ENCODE results near the gene CRYGC. TPM values are rescaled to one million over a fixed set of nuclear protein-coding genes. Genes with fewer than 3 reads are reported as not detected.
A peak's percentile ranks its signal among the peaks of the same experiment; 100 is the strongest.
"Not testable (repeated sequence)": the region's sequence is repeated elsewhere in the genome, so short reads cannot be mapped to it uniquely, and the experiment has no call there.

Gene CRYGC
- total and polyA plus RNA-seq, 2 donors (not counting 3 experiments of a cell fraction or from before 2014, with no cell fraction given), result not detected

DNA sequence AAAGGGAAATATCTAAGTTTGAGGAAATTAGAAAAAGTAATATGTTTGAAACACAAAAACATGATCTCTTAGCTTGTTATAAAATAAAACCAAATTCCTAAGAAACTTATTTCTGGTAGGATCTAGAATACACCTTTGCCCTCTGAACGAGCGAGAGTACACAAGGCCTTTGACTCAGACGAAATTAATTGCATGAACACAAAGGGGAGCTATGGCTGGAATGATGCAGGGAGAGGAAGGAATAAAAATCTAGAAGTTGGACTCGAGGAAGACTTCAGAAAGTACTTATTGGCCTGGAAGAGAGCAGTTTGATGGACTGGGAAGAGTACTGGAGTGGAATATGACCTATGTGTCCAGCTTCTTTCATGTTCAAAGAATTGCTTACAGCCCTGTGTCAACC, 4.4 kb downstream of the CRYGC start:
- DNase-seq (ENCODE audit: low read depth, low spot score) (no peak), FAIRE-seq (no peak)
- H4K20me1 ChIP-seq (replicated peaks; ENCODE audit: control insufficient read depth, extremely low read depth, insufficient read depth, low read length), result no peaks in the 10 kb centered on the region
- no TSS peak for BruUV-seq (replicated peaks)
- H3K27me3 ChIP-seq (ENCODE audit: control insufficient read depth in 2 of 2, insufficient read depth in 2 of 2, low read length in 2 of 2), result peaks cover 9 to 23% of the 10 kb centered on the region in 2 experiments
- no peak overlapping the region for H3K27ac ChIP-seq (ENCODE audit: insufficient read depth, low read depth, low read length)
- CTCF ChIA-PET, result interaction anchor here (1.2 kb wide), 1 partner anchor 379 kb away, joined by 3 read pairs; no protein-coding TSS in a partner anchor
- TF ChIP-seq EZH2 (IDR thresholded peaks at IDR 0.05; ENCODE audit: borderline replicate concordance, low read depth, low read length, severe bottlenecking) (no peak), FOS (IDR thresholded peaks at IDR 0.05; ENCODE audit: borderline replicate concordance, insufficient read depth, low read length) (no peak)
- no peaks in the 10 kb centered on the region for H3K9me3 ChIP-seq (replicated peaks; ENCODE audit: control insufficient read depth, insufficient read depth, low read length)
- intact Hi-C loops (cut with micrococcal nuclease), result no loop called here
- H3K9ac ChIP-seq (replicated peaks; ENCODE audit: extremely low read depth, insufficient read depth, low read length), result no peak overlapping the region
- no peaks in the 10 kb centered on the region for H3K9me1 ChIP-seq (replicated peaks; ENCODE audit: control insufficient read depth, extremely low read depth, insufficient read depth, low read length)
- no peaks in the 10 kb centered on the region for H3K79me2 ChIP-seq (ENCODE audit: control insufficient read depth, insufficient read depth, low read length)
- dilution Hi-C loops (cut with MboI; ENCODE audit: extremely low pct_ligation_motif_present, low sequenced_read_pairs), result no loop called here
- H3K4me2 ChIP-seq (ENCODE audit: insufficient read depth, low read length), result no peak overlapping the region
- H2AFZ ChIP-seq (ENCODE audit: low read depth, low read length), result no peak overlapping the region
- POLR2A ChIA-PET, result no interaction called here
- no peaks in the 10 kb centered on the region for H3K36me3 ChIP-seq (ENCODE audit: control insufficient read depth in 2 of 2, extremely low read depth in 1 of 2, insufficient read depth in 2 of 2, low read length in 2 of 2)
- H3K4me3 ChIP-seq (replicated peaks in 1 of 3; ENCODE audit: insufficient read depth in 1 of 3, low read depth in 1 of 3, low read length in 3 of 3), result no peak overlapping the region
- H3K4me1 ChIP-seq (ENCODE audit: control insufficient read depth, extremely low read depth, insufficient read depth, low read length), result no peaks in the 10 kb centered on the region

DNA sequence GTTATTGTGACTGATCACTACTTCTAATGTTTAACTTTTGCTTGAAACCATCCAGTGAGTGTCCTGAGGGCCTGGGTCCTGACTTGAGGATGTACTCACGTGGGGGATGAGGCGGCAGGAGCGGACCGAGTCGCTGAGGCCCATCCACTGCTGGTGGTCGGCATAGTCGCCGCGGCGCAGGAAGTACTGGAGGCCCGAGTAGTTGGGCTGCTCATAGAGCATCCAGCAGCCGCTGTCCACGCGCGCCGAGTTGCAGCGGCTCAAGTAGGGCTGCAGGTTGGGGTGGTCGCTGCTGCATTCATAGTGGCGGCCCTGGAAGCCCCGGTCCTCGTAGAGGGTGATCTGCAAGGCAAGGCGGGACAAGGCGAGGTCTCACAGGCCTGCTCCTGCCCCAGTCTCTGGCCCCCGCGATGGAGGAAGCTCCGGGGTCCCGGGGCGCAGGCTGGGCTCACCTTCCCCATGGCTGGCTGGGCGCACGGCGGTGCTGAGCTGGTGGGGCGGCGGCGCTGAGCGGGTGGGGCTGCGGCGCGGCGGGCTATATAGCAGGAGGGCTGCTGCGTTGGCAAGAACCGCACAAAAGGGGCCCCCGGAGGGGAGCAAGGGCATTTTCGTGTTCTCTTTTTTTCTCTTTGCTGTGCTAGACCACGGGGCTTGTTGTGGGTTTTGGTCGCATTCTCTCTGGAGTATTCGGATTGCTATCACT, 5.5 kb downstream of the CRYGC start, which contains the start of gene CRYGD:
Gene CRYGD (minus strand): TSS at position 512 of the 703 bp plus-strand sequence. CDS start 51 bp downstream, at position 461.
- H3K4me2 ChIP-seq (ENCODE audit: insufficient read depth, low read length), result peak within 1 kb of the TSS; percentile 11
- dilution Hi-C loops (cut with MboI; ENCODE audit: extremely low pct_ligation_motif_present, low sequenced_read_pairs); H4K20me1 ChIP-seq (replicated peaks; ENCODE audit: control insufficient read depth, extremely low read depth, insufficient read depth, low read length); H3K27ac ChIP-seq (ENCODE audit: insufficient read depth, low read depth, low read length); H3K9me1 ChIP-seq (replicated peaks; ENCODE audit: control insufficient read depth, extremely low read depth, insufficient read depth, low read length); H2AFZ ChIP-seq (ENCODE audit: low read depth, low read length); intact Hi-C loops (cut with micrococcal nuclease); DNase-seq (ENCODE audit: low read depth, low spot score); H3K4me3 ChIP-seq (replicated peaks in 1 of 3; ENCODE audit: insufficient read depth in 1 of 3, low read depth in 1 of 3, low read length in 3 of 3); H3K9ac ChIP-seq (replicated peaks; ENCODE audit: extremely low read depth, insufficient read depth, low read length); POLR2A ChIA-PET; H3K79me2 ChIP-seq (ENCODE audit: control insufficient read depth, insufficient read depth, low read length); H3K9me3 ChIP-seq (replicated peaks; ENCODE audit: control insufficient read depth, insufficient read depth, low read length); H3K4me1 ChIP-seq (ENCODE audit: control insufficient read depth, extremely low read depth, insufficient read depth, low read length); FAIRE-seq; BruUV-seq (replicated peaks); H3K36me3 ChIP-seq (ENCODE audit: control insufficient read depth in 2 of 2, extremely low read depth in 1 of 2, insufficient read depth in 2 of 2, low read length in 2 of 2): not testable (repeated sequence)
- peaks cover 9 to 23% of the 10 kb centered on the region in 2 experiments for H3K27me3 ChIP-seq (ENCODE audit: control insufficient read depth in 2 of 2, insufficient read depth in 2 of 2, low read length in 2 of 2)
- TF ChIP-seq EZH2 (IDR thresholded peaks at IDR 0.05; ENCODE audit: borderline replicate concordance, low read depth, low read length, severe bottlenecking), result peak; percentile 83
- CTCF ChIA-PET, result interaction anchor here (1.2 kb wide), 1 partner anchor 378 kb away, joined by 3 read pairs; no protein-coding TSS in a partner anchor
